Gastrocnemius medialis (tissue), 4 donors: Measurements from ENCODE around the gene SIGLEC11. TPM values are rescaled to one million over a fixed set of nuclear protein-coding genes. Genes with fewer than 3 reads are reported as not detected.
"Not testable (repeated sequence)": the region's sequence is repeated elsewhere in the genome, so short reads cannot be mapped to it uniquely, and the experiment has no call there.

Experiments used
- ATAC-seq, 2 donors: fragments of 150-250 bp; one replicate each; pipeline ENCODE4 v1.9.1; 2016
- DNase-seq, 2 donors: peaks; one replicate each; pipeline ENCODE4 v3.0.0-alpha.2; 2019
- H3K27ac ChIP-seq, 4 donors: fragments of 200-600 bp; sonication (generic); 1 replicate in 1 of 4; 2 replicates in 3 of 4; pipeline ENCODE4 v1.5.1; 2016 to 2018; ENCODE audit warnings: mild to moderate bottlenecking in 2 of 4, moderate library complexity in 1 of 4
- H3K27me3 ChIP-seq, 3 donors: fragments of 200-600 bp; sonication (generic) in 2 of 3; 1 replicate in 1 of 3; 2 replicates in 2 of 3; pipeline versions ENCODE4 v1.5.1 to v1.6.0; 2016 to 2019; ENCODE audit warnings: mild to moderate bottlenecking in 1 of 3, moderate library complexity in 1 of 3
- H3K36me3 ChIP-seq, 2 donors: fragments of 200-600 bp; sonication (generic) in 1 of 2; one replicate each; pipeline ENCODE4 v1.5.1; 2017 to 2018
- H3K4me1 ChIP-seq, 2 donors: fragments of 200-600 bp; sonication (generic) in 1 of 2; one replicate each; pipeline ENCODE4 v1.5.1; 2016 to 2017; ENCODE audit warnings: mild to moderate bottlenecking in 2 of 2
- H3K4me3 ChIP-seq, 4 donors: fragments of 200-600 bp; sonication (generic) in 3 of 4; 1 replicate in 1 of 4; 2 replicates in 3 of 4; pipeline ENCODE4 v1.5.1; 2016 to 2019; ENCODE audit warnings: mild to moderate bottlenecking in 2 of 4
- H3K9me3 ChIP-seq, 3 donors: fragments of 200-600 bp; sonication (generic) in 2 of 3; 1 replicate in 1 of 3; 2 replicates in 2 of 3; pipeline ENCODE4 v1.5.1; 2016 to 2019
- CTCF ChIP-seq, 5 experiments: fragments of 450-650 bp in 3 of 5; fragments of 200-600 bp in 2 of 5; sonication (generic) in 2 of 5; IDR thresholded peaks in 4 of 5; conservative IDR thresholded peaks in 1 of 5; 1 replicate in 4 of 5; 2 replicates in 1 of 5; pipeline ENCODE4 v1.5.1; 2016 to 2019; ENCODE audit warnings: antibody characterized with exemption in 5 of 5, mild to moderate bottlenecking in 3 of 5, moderate library complexity in 3 of 5
- POLR2A ChIP-seq, 2 donors: fragments of 450-650 bp; IDR thresholded peaks; one replicate each; pipeline ENCODE4 v1.6.1; 2017; ENCODE audit warnings: antibody characterized with exemption in 2 of 2, mild to moderate bottlenecking in 2 of 2, moderate library complexity in 2 of 2
- in situ Hi-C, 4 donors: fragments of 200-750 bp; cut with MboI; loops; one replicate each; pipeline versions ENCODE4 v1.15.0 to v1.8.0; 2017; ENCODE audit warnings: low sequenced_read_pairs in 4 of 4
- intact Hi-C: fragments of 100-400 bp; cut with DNase I; formaldehyde crosslinking; loops from one replicate; pipeline ENCODE4 v1.15.1; 2023; ENCODE audit warnings: low total_unique reads
- total RNA-seq, 4 donors: library from RNA; depleted of rRNA; stranded (reverse); fragments of >200 nt; gene quantifications; one replicate each; pipeline versions ENCODE4 v1.1.0 to v1.2.3, GENCODE V29; 2016

Gene SIGLEC11
- under 1 TPM in 3 of 4 donors, not detected in 1; 0.15 to 0.42 (median 0.25) TPM for total RNA-seq

DNA sequence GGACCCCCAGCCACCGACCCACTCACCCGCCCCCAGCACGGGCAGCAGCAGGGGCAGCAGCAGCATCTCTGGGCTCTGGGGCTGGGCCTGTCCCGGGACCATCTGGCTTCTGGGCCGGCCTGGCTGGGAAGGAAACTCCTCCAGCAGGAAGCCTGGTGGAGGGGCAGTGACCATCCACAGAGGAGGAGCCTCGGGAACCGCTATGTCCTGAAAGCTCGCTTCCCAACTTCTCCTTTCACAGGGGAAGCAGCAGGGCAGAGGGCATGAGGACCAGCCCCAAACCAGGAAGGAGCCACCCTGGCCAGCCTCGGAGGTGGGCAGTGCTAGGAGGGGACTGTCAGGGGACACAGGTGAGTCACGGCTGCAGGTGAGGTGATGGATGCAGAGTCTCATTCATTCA, at the start of gene SIGLEC11:
TSS of gene SIGLEC11 (minus strand) at position 193 of the 400 bp plus-strand sequence. CDS start at position 102, 91 bp downstream.
- H3K9me3 ChIP-seq, in situ Hi-C loops, H3K27ac ChIP-seq, intact Hi-C loops, H3K4me1 ChIP-seq, H3K36me3 ChIP-seq, H3K4me3 ChIP-seq, DNase-seq, H3K27me3 ChIP-seq, ATAC-seq: not testable (repeated sequence)

DNA sequence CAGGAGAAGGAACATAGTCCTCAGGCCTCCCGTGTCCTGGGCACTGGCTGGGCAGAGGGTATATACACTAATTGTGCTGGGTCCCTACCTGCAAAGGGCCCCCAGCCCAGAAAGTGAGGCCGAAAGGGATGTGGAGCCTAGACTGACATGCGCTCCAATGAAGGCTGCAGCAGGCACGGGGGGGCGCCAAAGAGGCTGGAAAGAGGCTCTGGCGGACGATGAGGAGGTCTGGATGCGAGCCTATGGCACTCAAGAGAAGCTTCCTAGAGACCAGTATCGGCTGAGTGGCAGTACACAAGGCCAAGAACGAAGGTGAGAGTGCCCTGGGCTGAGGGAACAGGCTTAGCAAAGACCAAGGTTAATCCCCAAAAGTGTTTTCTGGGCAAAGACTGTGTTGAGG, 47.6 kb upstream of the SIGLEC11 start:
- Histone ChIP-seq H3K27me3 (no peaks in the 10 kb centered on the region), H3K27ac (no peak overlapping the region), H3K9me3 (no peaks in the 10 kb centered on the region), H3K4me3 (no peak overlapping the region), H3K36me3 (peaks cover 0 to 42% of the 10 kb centered on the region in 2 donors), H3K4me1 (peaks cover 11 to 12% of the 10 kb centered on the region in 2 donors)
- intact Hi-C loops: no loop called here
- DNase-seq: no peak
- ATAC-seq: no peak
- in situ Hi-C loops: no loop called here
- TF ChIP-seq POLR2A (IDR thresholded peaks at IDR 0.05): no peak
- no peak for TF ChIP-seq CTCF (IDR thresholded peaks at IDR 0.05 in 4 of 5, conservative IDR thresholded peaks at IDR 0.05 in 1 of 5)

DNA sequence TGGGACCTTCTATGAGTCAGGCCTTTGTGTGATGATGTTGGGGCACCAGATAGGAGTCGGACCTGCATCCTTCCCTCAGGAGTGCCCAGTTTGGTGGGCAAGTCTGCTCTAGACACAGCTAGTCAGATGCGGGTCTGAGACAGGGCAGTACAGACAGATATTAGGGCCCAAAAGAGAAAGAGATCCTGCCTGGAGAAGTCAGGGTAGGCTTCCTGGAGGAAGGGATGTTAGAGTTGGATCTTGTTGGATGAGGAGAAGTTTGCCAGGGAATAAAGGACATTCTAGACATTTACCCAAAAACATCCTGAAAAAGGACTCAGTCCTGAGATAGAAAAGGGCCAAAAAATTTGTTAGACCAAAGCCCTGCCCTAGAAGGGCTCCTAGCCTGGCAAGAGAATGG, 47.0 kb upstream of the SIGLEC11 start:
- peaks cover 0 to 41% of the 10 kb centered on the region in 2 donors for H3K36me3 ChIP-seq
- no peak for ATAC-seq

GRCh38 chr19:50007170-50007569, 46.2 kb upstream of the SIGLEC11 start:
- TF ChIP-seq CTCF (IDR thresholded peaks at IDR 0.05 in 4 of 5, conservative IDR thresholded peaks at IDR 0.05 in 1 of 5) (no peak), POLR2A (IDR thresholded peaks at IDR 0.05) (no peak)
- Histone ChIP-seq H3K36me3 (peaks cover 0 to 46% of the 10 kb centered on the region in 2 donors), H3K9me3 (no peaks in the 10 kb centered on the region), H3K27ac (no peak overlapping the region), H3K27me3 (no peaks in the 10 kb centered on the region), H3K4me1 (peaks cover 12 to 19% of the 10 kb centered on the region in 2 donors), H3K4me3 (no peak overlapping the region)
- DNase-seq (no peak), ATAC-seq (no peak)
- in situ Hi-C loops: no loop called here
- intact Hi-C loops: no loop called here

More for the DNA sequence above, 47.0 kb upstream of the SIGLEC11 start:
- Histone ChIP-seq H3K9me3 (no peaks in the 10 kb centered on the region), H3K4me1 (peaks cover 12 to 15% of the 10 kb centered on the region in 2 donors), H3K27me3 (no peaks in the 10 kb centered on the region), H3K27ac (no peak overlapping the region), H3K4me3 (no peak overlapping the region)
- in situ Hi-C loops: no loop called here
- DNase-seq: no peak
- TF ChIP-seq POLR2A (IDR thresholded peaks at IDR 0.05) (no peak), CTCF (IDR thresholded peaks at IDR 0.05 in 4 of 5, conservative IDR thresholded peaks at IDR 0.05 in 1 of 5) (no peak)
- intact Hi-C loops: no loop called here

GRCh38 chr19:50005428-50005827, 44.5 kb upstream of the SIGLEC11 start:
- Histone ChIP-seq H3K27ac (peak overlapping the region in 2 of 4 donors; percentile 89 to 93), H3K4me1 (peaks cover 12 to 19% of the 10 kb centered on the region in 2 donors), H3K27me3 (no peaks in the 10 kb centered on the region), H3K4me3 (no peak overlapping the region), H3K36me3 (peaks cover 0 to 63% of the 10 kb centered on the region in 2 donors), H3K9me3 (no peaks in the 10 kb centered on the region)
- TF ChIP-seq POLR2A (IDR thresholded peaks at IDR 0.05) (no peak), CTCF (IDR thresholded peaks at IDR 0.05 in 4 of 5, conservative IDR thresholded peaks at IDR 0.05 in 1 of 5) (no peak)
- in situ Hi-C loops: no loop called here
- intact Hi-C loops: loop anchor here (2.0 kb wide), 1 partner anchor 19 kb away; the partner anchor contains the start of gene VRK3
- no peak for ATAC-seq
- no peak for DNase-seq
